ENCODE data around the gene OR8D1.

The OR8D1 gene

GRCh38 chr11:124320097-124320496 is 6.3 kb upstream of the OR8D1 start, which contains the start of gene OR8D2:
Gene OR8D2, minus strand, starts transcription at chr11:124320197. Its CDS starts 0 bp downstream, at chr11:124320197.
- no peak within 1 kb of the TSS for H3K4me3 ChIP-seq
- H3K27me3 ChIP-seq: no peaks in the 10 kb centered on the region
- no peak within 1 kb of the TSS for H3K4me2 ChIP-seq
- H3K9me3 ChIP-seq: no peaks in the 10 kb centered on the region
- H3K9ac ChIP-seq: no peak within 1 kb of the TSS
- H3K36me3 ChIP-seq: no peaks in the 10 kb centered on the region
- no peaks in the 10 kb centered on the region for H3K4me1 ChIP-seq
- no peak within 1 kb of the TSS for H3K27ac ChIP-seq
- H4K20me1 ChIP-seq: no peaks in the 10 kb centered on the region
- no peak for TF ChIP-seq Cebpa-rat (IDR thresholded peaks at IDR 0.05)

DNA sequence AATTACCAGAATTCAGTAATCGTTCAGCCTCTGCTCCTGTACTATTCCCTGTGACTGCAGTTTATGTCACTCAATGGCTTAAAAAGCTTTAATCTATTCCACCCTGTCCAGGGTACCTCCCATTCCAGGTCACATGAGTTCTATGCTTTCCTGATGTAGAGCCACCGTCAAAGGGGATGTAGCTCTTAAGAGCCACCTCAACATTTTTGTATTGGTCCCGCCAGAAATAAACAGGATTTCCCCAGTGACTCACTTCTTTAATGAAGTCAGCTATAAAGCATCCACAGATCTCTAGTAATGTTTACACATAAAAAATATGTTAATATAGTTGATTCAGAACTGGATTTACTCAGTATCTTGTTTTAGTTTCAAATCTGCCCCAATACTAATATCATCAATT is 1.3 kb upstream of the OR8D1 start:
- TF ChIP-seq Cebpa-rat (IDR thresholded peaks at IDR 0.05): no peak
- H3K27ac ChIP-seq: no peak overlapping the region
- no peak overlapping the region for H3K9ac ChIP-seq
- H3K4me1 ChIP-seq: no peaks in the 10 kb centered on the region
- no peaks in the 10 kb centered on the region for H3K9me3 ChIP-seq
- H3K4me3 ChIP-seq: no peak overlapping the region
- H3K27me3 ChIP-seq: no peaks in the 10 kb centered on the region
- H3K4me2 ChIP-seq: no peak overlapping the region
- no peaks in the 10 kb centered on the region for H4K20me1 ChIP-seq
- H3K36me3 ChIP-seq: no peaks in the 10 kb centered on the region

- Histone ChIP-seq H3K4me1 (no peaks in the 10 kb centered on the region), H3K27me3 (no peaks in the 10 kb centered on the region), H3K36me3 (no peaks in the 10 kb centered on the region), H3K9me3 (no peaks in the 10 kb centered on the region), H4K20me1 (no peaks in the 10 kb centered on the region), H3K4me2 (no peak overlapping the region), H3K9ac (no peak overlapping the region), H3K4me3 (no peak overlapping the region), H3K27ac (no peak overlapping the region)
- TF ChIP-seq Cebpa-rat (IDR thresholded peaks at IDR 0.05): no peak
Measured at GRCh38 chr11:124313131-124313530, 618 bp downstream of the OR8D1 start.

DNA sequence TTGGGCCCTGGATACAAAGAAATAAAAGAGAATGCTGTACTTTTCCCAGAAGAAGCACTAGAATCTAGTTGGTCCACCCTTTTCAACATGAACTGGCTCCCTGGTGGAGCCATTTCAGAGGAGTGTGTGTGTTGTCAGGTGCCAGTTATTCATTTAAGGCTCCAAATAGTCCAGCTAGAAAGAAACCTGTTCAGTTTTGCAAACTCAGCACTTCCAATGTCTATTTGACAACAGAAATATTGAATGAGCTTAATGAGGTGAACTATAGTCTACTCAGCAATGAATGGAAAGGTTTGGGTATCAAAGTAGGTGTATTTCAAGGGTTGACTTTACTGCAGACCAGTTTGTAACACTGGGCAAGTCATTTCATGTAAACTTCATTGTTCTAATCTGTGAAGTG is 2.1 kb downstream of the OR8D1 start:
- no peak overlapping the region for H3K4me3 ChIP-seq
- no peak for TF ChIP-seq Cebpa-rat (IDR thresholded peaks at IDR 0.05)
- H3K9ac ChIP-seq: no peak overlapping the region
- no peak overlapping the region for H3K27ac ChIP-seq
- no peak overlapping the region for H3K4me2 ChIP-seq
- H4K20me1 ChIP-seq: no peaks in the 10 kb centered on the region
- H3K36me3 ChIP-seq: no peaks in the 10 kb centered on the region
- H3K9me3 ChIP-seq: no peaks in the 10 kb centered on the region
- no peaks in the 10 kb centered on the region for H3K27me3 ChIP-seq
- no peaks in the 10 kb centered on the region for H3K4me1 ChIP-seq

GRCh38 chr11:124311269-124311668 is 2.5 kb downstream of the OR8D1 start:
- no peak overlapping the region for H3K4me3 ChIP-seq
- no peaks in the 10 kb centered on the region for H3K36me3 ChIP-seq
- H3K9me3 ChIP-seq: no peaks in the 10 kb centered on the region
- H4K20me1 ChIP-seq: no peaks in the 10 kb centered on the region
- TF ChIP-seq Cebpa-rat (IDR thresholded peaks at IDR 0.05): no peak
- H3K27me3 ChIP-seq: no peaks in the 10 kb centered on the region
- H3K4me1 ChIP-seq: no peaks in the 10 kb centered on the region
- H3K9ac ChIP-seq: no peak overlapping the region
- H3K4me2 ChIP-seq: no peak overlapping the region
- no peak overlapping the region for H3K27ac ChIP-seq

DNA sequence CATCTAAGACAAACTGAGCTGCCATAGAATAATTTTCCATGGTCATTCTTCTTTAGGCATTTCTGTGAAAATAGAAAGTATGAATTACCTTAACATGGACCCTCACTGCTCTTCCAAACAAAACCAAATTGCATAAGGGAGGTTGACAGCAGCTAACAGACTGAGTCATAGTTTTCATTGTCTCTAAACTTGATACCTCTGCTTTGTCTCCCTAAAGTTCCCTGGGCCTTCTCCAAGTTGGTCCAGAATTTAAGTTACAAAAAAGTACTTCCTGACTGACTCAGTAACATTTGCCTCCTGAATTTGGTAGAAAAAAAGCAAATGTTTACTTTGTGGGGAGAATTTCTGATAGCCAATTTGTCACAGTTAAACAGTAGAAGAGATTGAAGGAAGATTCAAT is 3.0 kb downstream of the OR8D1 start:
- no peak overlapping the region for H3K4me3 ChIP-seq
- no peaks in the 10 kb centered on the region for H3K36me3 ChIP-seq
- H3K4me2 ChIP-seq: no peak overlapping the region
- H3K9me3 ChIP-seq: no peaks in the 10 kb centered on the region
- no peaks in the 10 kb centered on the region for H3K27me3 ChIP-seq
- no peaks in the 10 kb centered on the region for H4K20me1 ChIP-seq
- no peaks in the 10 kb centered on the region for H3K4me1 ChIP-seq
- H3K9ac ChIP-seq: no peak overlapping the region
- no peak for TF ChIP-seq Cebpa-rat (IDR thresholded peaks at IDR 0.05)
- no peak overlapping the region for H3K27ac ChIP-seq

DNA sequence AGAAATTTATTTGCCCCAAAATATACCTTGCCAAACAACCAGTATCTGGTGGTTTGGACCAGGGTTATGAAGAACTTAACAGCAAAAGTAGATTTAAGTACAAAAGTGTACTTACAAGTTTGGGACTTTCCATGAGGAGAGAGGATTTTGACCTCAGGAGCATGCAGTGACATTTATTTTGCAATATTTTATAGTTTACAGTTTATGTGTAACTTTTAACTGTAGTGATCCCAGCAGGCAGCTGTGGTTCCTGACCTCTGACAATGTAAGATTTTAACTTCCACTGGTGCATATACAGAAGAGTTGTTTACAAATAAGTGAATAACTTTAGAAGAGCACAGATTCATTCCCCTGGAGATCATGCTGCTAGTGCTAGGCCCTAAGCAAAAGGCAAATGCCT is 6.7 kb downstream of the OR8D1 start:
- Histone ChIP-seq H3K4me2 (no peak overlapping the region), H3K27me3 (no peaks in the 10 kb centered on the region), H3K4me1 (no peaks in the 10 kb centered on the region), H3K27ac (no peak overlapping the region), H3K4me3 (no peak overlapping the region), H4K20me1 (no peaks in the 10 kb centered on the region), H3K36me3 (no peaks in the 10 kb centered on the region), H3K9me3 (no peaks in the 10 kb centered on the region), H3K9ac (no peak overlapping the region)
- TF ChIP-seq Cebpa-rat (IDR thresholded peaks at IDR 0.05): no peak

- Histone ChIP-seq H3K9ac (no peak overlapping the region), H3K36me3 (no peaks in the 10 kb centered on the region), H3K4me1 (no peaks in the 10 kb centered on the region), H3K4me2 (no peak overlapping the region), H3K9me3 (no peaks in the 10 kb centered on the region), H3K27me3 (no peaks in the 10 kb centered on the region), H3K4me3 (no peak overlapping the region), H4K20me1 (no peaks in the 10 kb centered on the region), H3K27ac (no peak overlapping the region)
- TF ChIP-seq Cebpa-rat (IDR thresholded peaks at IDR 0.05): no peak
Measured at GRCh38 chr11:124302347-124303125, 11.2 kb downstream of the OR8D1 start.

- no peak for TF ChIP-seq Cebpa-rat (IDR thresholded peaks at IDR 0.05)
- no peaks in the 10 kb centered on the region for H3K4me1 ChIP-seq
- no peak overlapping the region for H3K4me2 ChIP-seq
- H3K9me3 ChIP-seq: no peaks in the 10 kb centered on the region
- no peaks in the 10 kb centered on the region for H4K20me1 ChIP-seq
- no peak overlapping the region for H3K4me3 ChIP-seq
- H3K36me3 ChIP-seq: no peaks in the 10 kb centered on the region
- H3K27ac ChIP-seq: no peak overlapping the region
- no peaks in the 10 kb centered on the region for H3K27me3 ChIP-seq
- no peak overlapping the region for H3K9ac ChIP-seq
Measured at GRCh38 chr11:124301548-124301947, 12.2 kb downstream of the OR8D1 start.

GRCh38 chr11:124297921-124298320 is 15.8 kb downstream of the OR8D1 start:
- H3K27ac ChIP-seq: no peak overlapping the region
- H3K4me3 ChIP-seq: no peak overlapping the region
- no peaks in the 10 kb centered on the region for H3K27me3 ChIP-seq
- no peaks in the 10 kb centered on the region for H3K36me3 ChIP-seq
- no peaks in the 10 kb centered on the region for H3K4me1 ChIP-seq
- no peak overlapping the region for H3K4me2 ChIP-seq
- no peak overlapping the region for H3K9ac ChIP-seq
- H4K20me1 ChIP-seq: no peaks in the 10 kb centered on the region
- no peaks in the 10 kb centered on the region for H3K9me3 ChIP-seq
- TF ChIP-seq Cebpa-rat (IDR thresholded peaks at IDR 0.05): no peak

- no peak overlapping the region for H3K4me3 ChIP-seq
- no peaks in the 10 kb centered on the region for H4K20me1 ChIP-seq
- H3K4me1 ChIP-seq: no peaks in the 10 kb centered on the region
- H3K36me3 ChIP-seq: no peaks in the 10 kb centered on the region
- H3K9ac ChIP-seq: no peak overlapping the region
- H3K27me3 ChIP-seq: no peaks in the 10 kb centered on the region
- TF ChIP-seq Cebpa-rat (IDR thresholded peaks at IDR 0.05): no peak
- no peak overlapping the region for H3K4me2 ChIP-seq
- H3K27ac ChIP-seq: no peak overlapping the region
- H3K9me3 ChIP-seq: no peaks in the 10 kb centered on the region
Measured at GRCh38 chr11:124296016-124296415, 17.7 kb downstream of the OR8D1 start.

All from BLaER1 (cell line).